HL-60 (cell line): ENCODE measurements around the gene ZSCAN12.

Experiments used
- CTCF ChIP-seq: IDR thresholded peaks from one replicate; pipeline ENCODE4 v1.5.1; 2011; ENCODE audit warnings: low read length, control low read depth, inconsistent platforms; ENCODE audit not compliant: insufficient read depth
- GABPA ChIP-seq: IDR thresholded peaks from 2 replicates; pipeline ENCODE4 v1.6.1; 2012; ENCODE audit warnings: low read depth
- REST ChIP-seq: IDR thresholded peaks from 2 replicates; pipeline ENCODE4 v1.6.1; 2012; ENCODE audit warnings: low read depth; ENCODE audit not compliant: insufficient replicate concordance

DNA sequence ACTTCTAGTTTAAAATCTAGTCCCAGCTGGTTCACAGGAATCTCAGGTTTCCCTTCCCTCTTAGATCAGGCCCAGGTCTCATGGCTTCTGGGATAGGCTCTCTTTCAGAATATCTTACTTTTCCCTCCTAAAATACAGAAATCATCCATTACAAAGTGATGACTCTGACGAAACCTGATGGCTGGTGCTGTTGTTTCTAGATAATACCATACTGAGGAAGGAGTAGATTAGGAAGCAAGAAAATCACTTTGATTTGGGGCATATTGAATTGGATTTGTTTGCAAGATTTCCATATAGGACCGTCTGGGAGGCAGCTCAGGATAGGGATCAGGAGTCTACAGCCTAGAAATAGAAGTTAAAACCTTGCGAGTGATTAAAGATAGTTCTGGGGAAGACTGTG is 46.2 kb downstream of the ZSCAN12 start:
- TF ChIP-seq GABPA (no peak), CTCF (no peak), REST (no peak)
